GM23338 (cell line): ENCODE results near the gene SERTAD1.

ENCODE experiments used
- CREB1 ChIP-seq: fragments of 250-450 bp; sonication (Bioruptor Pico); IDR thresholded peaks from 2 replicates; pipeline ENCODE4 v1.5.0; 2020; ENCODE audit warnings: low read depth, mild to moderate bottlenecking, moderate library complexity
- ETS1 ChIP-seq: IDR thresholded peaks from 2 replicates; pipeline ENCODE4 v1.6.1; 2016; ENCODE audit warnings: antibody characterized with exemption
- EZH2 ChIP-seq: fragments of 200-600 bp; sonication (generic); IDR thresholded peaks from one replicate; pipeline ENCODE4 v1.8.0; 2017; ENCODE audit warnings: antibody characterized with exemption, mild to moderate bottlenecking, low read depth; ENCODE audit not compliant: unreplicated experiment
- EZH2phosphoT487 ChIP-seq: fragments of 200-600 bp; sonication (generic); IDR thresholded peaks from one replicate; pipeline ENCODE4 v1.8.1; 2018; ENCODE audit warnings: antibody characterized with exemption; ENCODE audit not compliant: unreplicated experiment
- JUNB ChIP-seq: IDR thresholded peaks from one replicate; pipeline ENCODE4 v1.6.1; 2016; ENCODE audit warnings: antibody characterized with exemption; ENCODE audit not compliant: unreplicated experiment
- POLR2AphosphoS5 ChIP-seq: IDR thresholded peaks from 2 replicates; pipeline ENCODE4 v1.6.1; 2016; ENCODE audit warnings: antibody characterized with exemption, low read depth
- STAT1 ChIP-seq: IDR thresholded peaks from one replicate; pipeline ENCODE4 v1.6.1; 2016; ENCODE audit warnings: antibody characterized with exemption; ENCODE audit not compliant: unreplicated experiment
- ZNF114 ChIP-seq: fragments of 250-450 bp; sonication (Bioruptor Pico); IDR thresholded peaks from 2 replicates; pipeline ENCODE4 v1.5.0; 2020; ENCODE audit warnings: mild to moderate bottlenecking, moderate library complexity
- ZNF331 ChIP-seq: fragments of 250-450 bp; sonication (Bioruptor Pico); IDR thresholded peaks from 2 replicates; pipeline ENCODE4 v1.5.0; 2020; ENCODE audit warnings: low read depth, mild to moderate bottlenecking, moderate library complexity
- TF ChIP-seq, protein P1 (sequence below), 2 experiments: fragments of 200-600 bp in 1 of 2; sonication (generic) in 1 of 2; conservative IDR thresholded peaks; 2 replicates each; pipeline versions ENCODE4 v1.5.1 to v1.6.1; 2016 to 2017; ENCODE audit warnings: antibody characterized with exemption in 2 of 2, low read depth in 2 of 2, mild to moderate bottlenecking in 2 of 2, moderate library complexity in 1 of 2
- TF ChIP-seq, protein P2 (sequence below): IDR thresholded peaks from one replicate; pipeline ENCODE4 v1.6.1; 2018; ENCODE audit warnings: antibody characterized with exemption; ENCODE audit not compliant: unreplicated experiment
- TF ChIP-seq, protein P3 (sequence below): fragments of 250-450 bp; sonication (Bioruptor Pico); IDR thresholded peaks from 2 replicates; pipeline ENCODE4 v1.5.0; 2020; ENCODE audit warnings: mild to moderate bottlenecking, moderate library complexity

GRCh38 chr19:40461669-40462221 is 36.0 kb upstream of the SERTAD1 start:
- TF ChIP-seq POLR2AphosphoS5 (no peak), EZH2 (no peak), ZNF331 (CRISPR knock-in tag) (no peak), CREB1 (CRISPR knock-in tag) (no peak), EZH2phosphoT487 (no peak), STAT1 (no peak), ETS1 (no peak), JUNB (no peak), ZNF114 (CRISPR knock-in tag) (no peak)
- TF ChIP-seq, protein P1, sequence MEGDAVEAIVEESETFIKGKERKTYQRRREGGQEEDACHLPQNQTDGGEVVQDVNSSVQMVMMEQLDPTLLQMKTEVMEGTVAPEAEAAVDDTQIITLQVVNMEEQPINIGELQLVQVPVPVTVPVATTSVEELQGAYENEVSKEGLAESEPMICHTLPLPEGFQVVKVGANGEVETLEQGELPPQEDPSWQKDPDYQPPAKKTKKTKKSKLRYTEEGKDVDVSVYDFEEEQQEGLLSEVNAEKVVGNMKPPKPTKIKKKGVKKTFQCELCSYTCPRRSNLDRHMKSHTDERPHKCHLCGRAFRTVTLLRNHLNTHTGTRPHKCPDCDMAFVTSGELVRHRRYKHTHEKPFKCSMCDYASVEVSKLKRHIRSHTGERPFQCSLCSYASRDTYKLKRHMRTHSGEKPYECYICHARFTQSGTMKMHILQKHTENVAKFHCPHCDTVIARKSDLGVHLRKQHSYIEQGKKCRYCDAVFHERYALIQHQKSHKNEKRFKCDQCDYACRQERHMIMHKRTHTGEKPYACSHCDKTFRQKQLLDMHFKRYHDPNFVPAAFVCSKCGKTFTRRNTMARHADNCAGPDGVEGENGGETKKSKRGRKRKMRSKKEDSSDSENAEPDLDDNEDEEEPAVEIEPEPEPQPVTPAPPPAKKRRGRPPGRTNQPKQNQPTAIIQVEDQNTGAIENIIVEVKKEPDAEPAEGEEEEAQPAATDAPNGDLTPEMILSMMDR (conservative IDR thresholded peaks at IDR 0.05; ENCODE audit: low read depth in 2 of 2), result no peak
- TF ChIP-seq, protein P2, sequence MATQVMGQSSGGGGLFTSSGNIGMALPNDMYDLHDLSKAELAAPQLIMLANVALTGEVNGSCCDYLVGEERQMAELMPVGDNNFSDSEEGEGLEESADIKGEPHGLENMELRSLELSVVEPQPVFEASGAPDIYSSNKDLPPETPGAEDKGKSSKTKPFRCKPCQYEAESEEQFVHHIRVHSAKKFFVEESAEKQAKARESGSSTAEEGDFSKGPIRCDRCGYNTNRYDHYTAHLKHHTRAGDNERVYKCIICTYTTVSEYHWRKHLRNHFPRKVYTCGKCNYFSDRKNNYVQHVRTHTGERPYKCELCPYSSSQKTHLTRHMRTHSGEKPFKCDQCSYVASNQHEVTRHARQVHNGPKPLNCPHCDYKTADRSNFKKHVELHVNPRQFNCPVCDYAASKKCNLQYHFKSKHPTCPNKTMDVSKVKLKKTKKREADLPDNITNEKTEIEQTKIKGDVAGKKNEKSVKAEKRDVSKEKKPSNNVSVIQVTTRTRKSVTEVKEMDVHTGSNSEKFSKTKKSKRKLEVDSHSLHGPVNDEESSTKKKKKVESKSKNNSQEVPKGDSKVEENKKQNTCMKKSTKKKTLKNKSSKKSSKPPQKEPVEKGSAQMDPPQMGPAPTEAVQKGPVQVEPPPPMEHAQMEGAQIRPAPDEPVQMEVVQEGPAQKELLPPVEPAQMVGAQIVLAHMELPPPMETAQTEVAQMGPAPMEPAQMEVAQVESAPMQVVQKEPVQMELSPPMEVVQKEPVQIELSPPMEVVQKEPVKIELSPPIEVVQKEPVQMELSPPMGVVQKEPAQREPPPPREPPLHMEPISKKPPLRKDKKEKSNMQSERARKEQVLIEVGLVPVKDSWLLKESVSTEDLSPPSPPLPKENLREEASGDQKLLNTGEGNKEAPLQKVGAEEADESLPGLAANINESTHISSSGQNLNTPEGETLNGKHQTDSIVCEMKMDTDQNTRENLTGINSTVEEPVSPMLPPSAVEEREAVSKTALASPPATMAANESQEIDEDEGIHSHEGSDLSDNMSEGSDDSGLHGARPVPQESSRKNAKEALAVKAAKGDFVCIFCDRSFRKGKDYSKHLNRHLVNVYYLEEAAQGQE, result no peak
- TF ChIP-seq, protein P3, sequence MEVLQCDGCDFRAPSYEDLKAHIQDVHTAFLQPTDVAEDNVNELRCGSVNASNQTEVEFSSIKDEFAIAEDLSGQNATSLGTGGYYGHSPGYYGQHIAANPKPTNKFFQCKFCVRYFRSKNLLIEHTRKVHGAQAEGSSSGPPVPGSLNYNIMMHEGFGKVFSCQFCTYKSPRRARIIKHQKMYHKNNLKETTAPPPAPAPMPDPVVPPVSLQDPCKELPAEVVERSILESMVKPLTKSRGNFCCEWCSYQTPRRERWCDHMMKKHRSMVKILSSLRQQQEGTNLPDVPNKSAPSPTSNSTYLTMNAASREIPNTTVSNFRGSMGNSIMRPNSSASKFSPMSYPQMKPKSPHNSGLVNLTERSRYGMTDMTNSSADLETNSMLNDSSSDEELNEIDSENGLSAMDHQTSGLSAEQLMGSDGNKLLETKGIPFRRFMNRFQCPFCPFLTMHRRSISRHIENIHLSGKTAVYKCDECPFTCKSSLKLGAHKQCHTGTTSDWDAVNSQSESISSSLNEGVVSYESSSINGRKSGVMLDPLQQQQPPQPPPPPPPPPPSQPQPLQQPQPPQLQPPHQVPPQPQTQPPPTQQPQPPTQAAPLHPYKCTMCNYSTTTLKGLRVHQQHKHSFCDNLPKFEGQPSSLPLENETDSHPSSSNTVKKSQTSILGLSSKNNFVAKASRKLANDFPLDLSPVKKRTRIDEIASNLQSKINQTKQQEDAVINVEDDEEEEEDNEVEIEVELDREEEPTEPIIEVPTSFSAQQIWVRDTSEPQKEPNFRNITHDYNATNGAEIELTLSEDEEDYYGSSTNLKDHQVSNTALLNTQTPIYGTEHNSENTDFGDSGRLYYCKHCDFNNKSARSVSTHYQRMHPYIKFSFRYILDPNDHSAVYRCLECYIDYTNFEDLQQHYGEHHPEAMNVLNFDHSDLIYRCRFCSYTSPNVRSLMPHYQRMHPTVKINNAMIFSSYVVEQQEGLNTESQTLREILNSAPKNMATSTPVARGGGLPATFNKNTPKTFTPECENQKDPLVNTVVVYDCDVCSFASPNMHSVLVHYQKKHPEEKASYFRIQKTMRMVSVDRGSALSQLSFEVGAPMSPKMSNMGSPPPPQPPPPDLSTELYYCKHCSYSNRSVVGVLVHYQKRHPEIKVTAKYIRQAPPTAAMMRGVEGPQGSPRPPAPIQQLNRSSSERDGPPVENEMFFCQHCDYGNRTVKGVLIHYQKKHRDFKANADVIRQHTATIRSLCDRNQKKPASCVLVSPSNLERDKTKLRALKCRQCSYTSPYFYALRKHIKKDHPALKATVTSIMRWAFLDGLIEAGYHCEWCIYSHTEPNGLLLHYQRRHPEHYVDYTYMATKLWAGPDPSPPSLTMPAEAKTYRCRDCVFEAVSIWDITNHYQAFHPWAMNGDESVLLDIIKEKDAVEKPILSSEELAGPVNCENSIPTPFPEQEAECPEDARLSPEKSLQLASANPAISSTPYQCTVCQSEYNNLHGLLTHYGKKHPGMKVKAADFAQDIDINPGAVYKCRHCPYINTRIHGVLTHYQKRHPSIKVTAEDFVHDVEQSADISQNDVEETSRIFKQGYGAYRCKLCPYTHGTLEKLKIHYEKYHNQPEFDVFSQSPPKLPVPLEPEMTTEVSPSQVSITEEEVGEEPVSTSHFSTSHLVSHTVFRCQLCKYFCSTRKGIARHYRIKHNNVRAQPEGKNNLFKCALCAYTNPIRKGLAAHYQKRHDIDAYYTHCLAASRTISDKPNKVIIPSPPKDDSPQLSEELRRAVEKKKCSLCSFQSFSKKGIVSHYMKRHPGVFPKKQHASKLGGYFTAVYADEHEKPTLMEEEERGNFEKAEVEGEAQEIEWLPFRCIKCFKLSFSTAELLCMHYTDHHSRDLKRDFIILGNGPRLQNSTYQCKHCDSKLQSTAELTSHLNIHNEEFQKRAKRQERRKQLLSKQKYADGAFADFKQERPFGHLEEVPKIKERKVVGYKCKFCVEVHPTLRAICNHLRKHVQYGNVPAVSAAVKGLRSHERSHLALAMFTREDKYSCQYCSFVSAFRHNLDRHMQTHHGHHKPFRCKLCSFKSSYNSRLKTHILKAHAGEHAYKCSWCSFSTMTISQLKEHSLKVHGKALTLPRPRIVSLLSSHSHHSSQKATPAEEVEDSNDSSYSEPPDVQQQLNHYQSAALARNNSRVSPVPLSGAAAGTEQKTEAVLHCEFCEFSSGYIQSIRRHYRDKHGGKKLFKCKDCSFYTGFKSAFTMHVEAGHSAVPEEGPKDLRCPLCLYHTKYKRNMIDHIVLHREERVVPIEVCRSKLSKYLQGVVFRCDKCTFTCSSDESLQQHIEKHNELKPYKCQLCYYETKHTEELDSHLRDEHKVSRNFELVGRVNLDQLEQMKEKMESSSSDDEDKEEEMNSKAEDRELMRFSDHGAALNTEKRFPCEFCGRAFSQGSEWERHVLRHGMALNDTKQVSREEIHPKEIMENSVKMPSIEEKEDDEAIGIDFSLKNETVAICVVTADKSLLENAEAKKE, result no peak
